ENCODE results near the gene DPPA2.
A peak's percentile ranks its signal among the peaks of the same experiment; 100 is the strongest.

Gene DPPA2

DNA sequence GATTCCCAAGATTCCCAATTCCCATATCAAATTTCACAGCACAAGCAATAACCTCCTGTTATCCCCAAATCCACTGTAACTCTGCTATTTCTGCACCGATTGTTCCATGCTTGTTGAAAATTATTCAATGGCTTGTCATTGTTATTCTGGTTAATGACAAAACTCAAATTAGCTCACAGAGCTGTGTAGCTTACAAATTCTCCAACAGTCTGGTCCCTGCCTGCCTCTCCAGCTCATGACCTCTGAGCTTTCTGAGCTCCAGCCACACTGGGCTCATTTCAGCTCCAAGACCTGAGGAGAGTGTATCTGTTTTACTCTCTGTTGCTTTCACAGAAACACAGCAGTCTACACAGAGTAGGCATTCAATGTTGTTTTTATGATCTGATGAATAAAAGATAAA is 3.3 kb downstream of the DPPA2 start:
- no peak for DNase-seq

DNA sequence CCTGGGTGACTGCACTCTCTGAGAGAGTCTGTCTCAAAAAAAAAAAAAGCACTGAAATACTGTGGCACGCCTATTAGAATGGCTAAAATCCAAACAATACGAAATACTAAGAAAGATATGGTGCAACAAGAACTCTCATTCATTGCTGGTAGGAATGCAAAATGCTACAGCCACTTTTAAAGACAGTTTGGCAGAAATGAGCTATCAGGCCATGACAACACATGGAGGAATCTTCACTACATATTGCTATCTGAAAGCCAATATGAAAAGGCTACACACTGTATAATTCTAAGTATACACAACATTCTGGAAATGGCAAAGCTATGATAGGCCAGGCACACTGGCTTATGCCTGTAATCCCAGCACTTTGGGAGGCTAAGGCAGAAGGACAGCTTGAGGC is 18.8 kb downstream of the DPPA2 start:
- DNase-seq, result no peak

DNA sequence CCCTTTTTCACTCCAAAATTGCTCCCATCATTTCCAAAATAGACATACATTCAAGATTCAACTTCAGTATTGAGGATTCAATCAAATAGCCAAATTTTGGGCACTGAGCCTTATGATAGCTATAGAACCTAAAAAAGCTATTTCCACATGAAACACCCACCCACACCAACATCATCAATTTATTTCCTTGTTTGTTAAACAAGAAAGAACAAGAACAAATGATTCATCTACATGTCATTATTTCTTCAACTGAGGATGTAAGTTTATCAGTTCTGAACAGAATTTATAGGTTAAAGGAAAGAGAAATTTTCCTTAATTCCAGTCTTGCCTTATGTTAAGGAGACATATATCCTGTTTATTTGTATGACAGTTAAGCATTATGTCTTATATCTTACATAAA is 32.2 kb downstream of the DPPA2 start:
- no peak for DNase-seq

DNA sequence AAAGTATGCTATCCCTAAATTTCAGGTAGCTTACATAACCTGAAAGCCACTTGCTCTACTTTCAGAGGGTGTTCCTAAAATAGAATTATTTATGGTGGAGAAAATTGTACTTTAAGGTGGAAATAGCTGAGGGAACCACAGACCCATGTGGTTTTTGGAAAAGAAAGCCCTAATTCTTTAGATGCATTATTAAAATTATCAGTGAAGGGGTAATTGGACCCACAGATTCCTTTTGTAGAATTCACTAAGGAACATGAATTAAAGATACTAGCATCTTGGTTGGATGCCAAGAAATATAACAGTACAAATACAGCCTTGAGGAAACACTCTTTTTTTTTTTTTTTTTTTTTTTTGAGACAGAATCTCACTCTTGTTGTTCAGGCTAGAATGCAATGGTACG is 37.8 kb downstream of the DPPA2 start:
- no peak for DNase-seq

DNA sequence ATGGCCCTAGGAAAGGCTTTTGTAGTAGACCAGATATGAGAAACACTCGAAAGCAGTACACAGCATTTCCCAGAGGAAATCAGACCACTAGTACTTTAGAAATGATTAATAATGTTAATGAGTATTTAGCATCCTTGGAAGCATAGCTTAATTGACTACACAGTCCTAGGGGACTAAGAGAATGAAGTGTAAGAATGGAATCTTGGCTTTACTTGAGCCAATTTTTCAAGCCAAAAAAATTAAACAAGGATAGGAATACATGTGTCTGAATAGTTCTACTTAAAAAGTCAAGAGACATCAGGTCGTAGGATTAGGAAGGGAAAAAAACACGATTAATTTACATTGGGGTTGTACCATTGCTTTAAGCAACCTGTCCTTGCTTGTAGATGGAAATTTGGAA is 38.2 kb downstream of the DPPA2 start:
- DNase-seq, result no peak

DNA sequence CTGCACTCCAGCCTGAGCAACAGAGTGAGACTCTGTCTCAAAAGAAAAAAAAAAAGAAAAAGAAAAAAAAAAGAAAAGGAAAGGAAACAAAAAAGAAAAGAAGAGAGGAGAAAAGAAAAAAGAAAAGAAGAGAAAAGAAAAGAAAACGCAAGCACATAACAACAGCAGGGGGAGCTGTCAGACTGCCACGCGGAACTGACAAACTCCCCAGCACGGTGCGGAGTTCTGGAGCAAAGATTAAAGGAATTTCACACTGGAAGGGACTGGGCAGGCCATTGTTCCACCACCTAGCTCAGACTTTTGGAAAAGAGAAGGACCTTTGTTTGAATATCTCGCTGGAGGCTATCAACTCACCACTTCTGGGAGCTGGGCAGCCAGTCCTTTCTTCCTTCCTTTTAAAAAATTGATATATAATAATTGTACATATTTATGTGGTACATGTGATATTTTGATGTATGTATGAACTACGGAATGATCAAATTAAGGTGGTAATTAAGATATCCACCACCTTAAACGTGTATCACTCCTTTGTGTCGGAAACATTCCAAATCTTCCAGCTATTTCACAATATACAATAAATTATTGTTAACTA is 40.5 kb downstream of the DPPA2 start:
- DNase-seq, result peak in 1 of 2 experiments; percentile 47

DNA sequence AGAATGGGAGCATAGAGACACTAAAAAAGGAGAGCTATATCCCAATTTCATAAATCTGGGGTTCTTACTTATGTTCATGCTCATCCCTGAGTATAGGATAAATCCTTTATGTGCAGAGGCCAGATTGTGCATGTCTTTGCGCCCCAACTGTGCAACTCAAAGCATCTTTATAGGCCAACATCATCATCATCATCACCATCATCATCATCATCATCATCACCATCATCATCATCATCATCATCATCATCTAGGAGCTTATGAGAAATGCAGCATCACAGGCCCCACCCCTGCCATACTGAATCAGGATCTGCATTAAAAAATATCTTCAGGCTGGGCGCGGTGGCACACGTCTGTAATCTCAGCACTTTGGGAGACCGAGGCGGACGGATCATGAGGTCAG is 45.5 kb downstream of the DPPA2 start:
- DNase-seq, result no peak

DNA sequence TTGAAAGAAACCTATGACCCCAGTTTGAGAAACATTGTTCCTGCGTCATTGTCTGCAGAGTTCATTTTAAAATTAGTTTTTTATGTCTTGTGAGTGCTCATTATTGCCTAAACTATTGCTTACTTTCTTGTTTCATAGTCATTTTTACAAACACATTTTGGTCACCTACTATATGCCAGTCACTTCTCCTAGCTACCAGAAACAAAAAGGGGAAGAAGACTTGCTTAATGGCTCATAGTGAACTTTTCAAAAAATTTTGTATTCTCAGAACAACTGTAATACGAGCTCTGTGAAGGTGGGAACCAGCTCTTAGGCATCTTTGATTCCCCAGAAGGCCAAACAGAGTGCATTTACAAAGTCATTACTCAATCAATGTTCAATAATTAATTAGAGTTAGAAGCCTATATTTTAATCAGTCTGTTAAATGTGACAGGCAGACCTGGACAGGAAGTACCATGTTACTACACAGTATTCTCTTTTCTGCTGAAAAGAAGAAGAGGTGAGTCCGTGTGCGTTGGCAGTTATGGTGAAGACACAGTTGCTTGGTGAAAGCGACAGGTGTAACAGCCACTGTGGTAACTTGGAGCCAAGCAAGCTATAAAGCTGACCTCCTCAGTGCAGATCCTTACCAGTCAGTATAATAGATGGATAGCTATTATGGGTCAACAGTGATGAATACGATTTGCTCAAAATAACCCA is 46.6 kb downstream of the DPPA2 start:
- DNase-seq, result no peak

DNA sequence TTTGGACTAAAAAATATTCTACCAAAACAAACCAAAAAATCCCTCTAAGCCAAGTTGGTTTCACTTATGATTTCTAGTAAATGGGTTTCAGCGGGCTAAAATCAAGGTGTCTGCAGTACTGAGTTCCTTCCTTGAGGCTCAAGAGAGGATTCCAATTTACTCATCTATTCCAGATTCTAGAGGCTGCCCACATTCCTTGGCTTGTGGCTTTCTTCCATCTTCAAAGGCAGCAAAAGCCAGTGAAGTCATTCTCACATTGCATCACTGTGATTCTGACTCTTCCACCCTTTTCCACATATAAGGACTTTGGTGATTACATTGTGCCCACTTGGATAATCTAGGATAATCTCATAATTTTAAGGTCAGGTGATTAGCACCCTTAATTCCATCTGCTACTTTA is 48.1 kb downstream of the DPPA2 start:
- no peak for DNase-seq

DNA sequence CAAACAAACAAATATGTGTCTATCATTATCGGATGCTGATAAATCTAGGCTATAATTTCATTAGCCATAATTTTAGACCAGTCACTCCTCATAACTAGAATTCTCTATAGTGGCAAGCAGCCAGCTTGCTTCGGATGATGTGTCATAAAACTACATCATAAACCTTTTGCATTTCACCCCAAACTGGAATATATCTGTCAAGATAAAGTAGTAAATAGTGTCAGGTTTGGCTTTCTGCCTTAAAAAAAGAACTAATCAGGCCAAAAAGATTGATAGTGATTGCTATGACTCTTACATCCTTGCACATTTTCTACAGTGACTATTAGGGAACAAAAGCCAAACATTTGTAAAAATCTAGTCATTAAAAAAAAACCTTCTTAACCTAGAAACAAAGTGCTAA is 51.0 kb downstream of the DPPA2 start:
- no peak for DNase-seq

DNA sequence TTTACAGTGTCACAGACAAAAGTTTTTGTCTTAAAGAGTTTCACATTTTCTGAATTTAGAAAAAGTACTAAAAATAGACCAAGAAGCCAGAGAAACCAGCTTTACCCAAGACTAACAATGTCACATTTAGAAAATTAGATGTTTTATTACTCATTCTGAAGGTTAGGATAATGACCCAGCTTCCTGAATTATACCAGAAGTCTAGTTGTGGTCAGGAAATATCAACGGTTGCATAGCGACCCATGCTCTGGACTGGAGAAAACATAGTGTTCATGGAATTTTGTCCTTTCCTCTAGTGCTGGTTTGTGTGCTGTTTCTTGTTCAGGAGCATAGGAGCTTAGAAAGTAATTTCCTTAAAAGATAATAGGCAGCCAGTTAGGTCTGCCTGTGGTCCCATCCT is 59.0 kb downstream of the DPPA2 start:
- DNase-seq, result peak in 1 of 2 experiments; percentile 34

DNA sequence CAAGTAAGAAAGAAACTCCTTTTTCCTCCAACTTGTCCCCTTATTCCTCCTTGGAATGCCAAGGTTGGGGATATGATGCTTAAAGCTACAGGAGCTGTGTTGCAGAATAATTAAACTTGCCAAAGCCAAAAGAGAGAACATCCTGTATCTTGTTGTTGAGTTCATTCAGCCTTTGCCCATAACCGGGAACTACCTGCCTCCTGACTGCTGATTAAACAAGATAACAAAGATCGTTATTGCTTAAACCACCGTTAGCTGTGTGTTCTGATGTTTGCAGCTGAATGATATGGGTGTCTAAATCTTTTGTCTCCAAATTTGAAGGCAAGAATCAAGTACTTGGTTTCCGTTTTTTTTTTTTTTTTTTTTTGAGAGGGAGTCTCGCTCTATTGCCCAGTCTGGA is 61.5 kb downstream of the DPPA2 start:
- DNase-seq, result no peak

DNA sequence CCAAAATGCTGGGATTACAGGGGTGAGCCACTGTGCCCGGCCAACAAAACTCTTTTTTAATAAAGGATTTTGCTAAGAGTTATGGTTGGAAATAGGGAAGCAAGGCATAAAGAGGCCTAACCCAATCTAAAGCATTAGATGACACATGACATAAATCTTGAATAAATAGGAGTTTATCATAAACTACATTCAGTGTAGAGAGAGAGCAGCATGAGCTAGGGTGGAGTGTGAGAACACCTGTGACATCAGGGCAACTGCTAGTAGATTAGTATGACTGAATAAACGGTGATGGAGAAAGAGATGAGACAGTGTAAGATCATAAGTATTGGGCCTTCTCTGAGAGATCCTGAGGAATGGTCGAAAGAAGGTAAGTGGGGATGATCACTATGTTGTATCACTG is 63.7 kb downstream of the DPPA2 start:
- DNase-seq, result no peak
